GM10847 (cell line): ENCODE measurements around the gene MDN1.

Experiments
- POLR2A ChIP-seq: IDR thresholded peaks from 2 replicates; pipeline ENCODE4 v1.6.1; 2011; ENCODE audit not compliant: insufficient read length; ENCODE audit errors: extremely low read depth

Gene MDN1

GRCh38 chr6:89689732-89690131, 129.9 kb downstream of the MDN1 start:
- no peak for TF ChIP-seq POLR2A

DNA sequence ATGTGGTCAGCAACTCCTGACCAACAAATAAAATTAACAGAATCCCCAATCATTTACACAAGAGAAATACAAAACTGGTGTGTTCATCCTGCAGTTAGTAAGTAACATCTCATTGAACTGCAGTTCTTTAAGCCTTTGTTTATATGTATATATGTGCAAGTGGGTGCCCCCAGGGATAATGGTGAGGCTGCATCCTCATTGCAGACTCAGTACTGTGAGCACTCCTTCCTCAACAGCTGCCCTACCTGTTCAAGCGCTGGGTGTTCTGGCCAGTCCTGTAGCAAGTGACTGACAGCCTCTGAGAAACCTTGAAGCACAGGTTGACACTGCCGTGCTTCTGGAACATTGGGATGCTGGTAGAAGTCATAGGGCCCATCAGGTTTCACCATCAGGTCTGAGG, 131.3 kb downstream of the MDN1 start:
- no peak for TF ChIP-seq POLR2A

DNA sequence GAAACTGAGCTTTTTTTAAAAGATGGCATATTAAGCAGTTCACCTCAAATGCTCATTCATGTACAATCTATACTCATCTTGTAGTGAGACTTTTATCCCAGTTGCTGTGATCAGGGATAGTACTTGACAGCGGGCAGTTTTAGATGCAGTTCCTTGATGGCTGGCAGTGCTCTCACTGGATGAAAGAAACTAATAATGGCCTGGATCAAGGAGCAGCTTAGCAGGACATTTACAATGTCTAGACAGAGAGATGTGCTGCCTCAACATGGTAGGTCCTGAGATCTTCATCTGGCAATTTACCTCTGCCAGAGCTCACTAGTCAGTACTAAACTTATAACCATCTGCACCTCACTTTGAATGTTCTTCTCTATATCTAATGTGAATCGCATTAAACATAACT, 134.3 kb downstream of the MDN1 start:
- TF ChIP-seq POLR2A, result no peak

DNA sequence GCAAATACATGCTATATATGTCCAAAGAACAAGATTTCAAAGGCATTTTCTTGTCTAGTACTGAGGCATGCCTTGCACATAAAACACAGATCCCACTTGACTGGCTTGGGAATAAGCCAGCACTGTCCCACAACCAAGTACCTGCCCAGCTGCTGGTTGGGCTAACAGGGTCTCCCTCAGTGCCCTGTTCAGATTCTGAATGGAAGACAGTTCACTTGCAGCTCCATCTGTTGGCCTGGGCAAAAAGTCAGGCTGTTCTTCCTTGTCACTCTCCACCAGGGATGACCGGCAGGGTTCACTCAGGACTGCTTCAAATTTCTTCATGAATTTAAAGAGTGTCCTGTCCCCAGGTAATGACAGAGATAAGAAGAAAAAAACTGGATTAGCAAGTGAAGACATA, 136.6 kb downstream of the MDN1 start:
- TF ChIP-seq POLR2A, result no peak

GRCh38 chr6:89681983-89682564, 137.5 kb downstream of the MDN1 start:
- no peak for TF ChIP-seq POLR2A

- no peak for TF ChIP-seq POLR2A
Observed at GRCh38 chr6:89680551-89680950, 139.0 kb downstream of the MDN1 start.

- no peak for TF ChIP-seq POLR2A
Observed at GRCh38 chr6:89680150-89680549, 139.4 kb downstream of the MDN1 start.

- TF ChIP-seq POLR2A, result no peak
Observed at GRCh38 chr6:89679215-89680120, 140.1 kb downstream of the MDN1 start.

DNA sequence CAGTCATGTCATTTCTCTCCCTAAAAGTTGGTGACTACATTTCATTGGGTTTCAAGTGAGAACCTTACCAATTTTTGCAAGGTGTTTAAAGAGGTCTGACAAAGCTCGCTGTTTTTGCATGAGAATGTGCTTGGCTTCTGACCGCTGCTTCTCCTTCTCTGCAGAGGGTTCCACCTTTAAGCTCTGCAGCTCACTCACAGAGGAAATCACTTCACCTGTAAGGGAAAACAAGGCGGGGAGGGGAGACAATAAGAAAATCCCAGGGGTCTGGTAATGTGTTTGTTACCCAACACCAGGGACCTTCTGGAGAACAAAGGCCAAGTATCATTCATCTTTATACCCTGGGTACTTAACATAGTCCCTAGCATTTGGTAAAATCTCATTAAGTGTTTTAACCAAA, 141.1 kb downstream of the MDN1 start:
- no peak for TF ChIP-seq POLR2A

DNA sequence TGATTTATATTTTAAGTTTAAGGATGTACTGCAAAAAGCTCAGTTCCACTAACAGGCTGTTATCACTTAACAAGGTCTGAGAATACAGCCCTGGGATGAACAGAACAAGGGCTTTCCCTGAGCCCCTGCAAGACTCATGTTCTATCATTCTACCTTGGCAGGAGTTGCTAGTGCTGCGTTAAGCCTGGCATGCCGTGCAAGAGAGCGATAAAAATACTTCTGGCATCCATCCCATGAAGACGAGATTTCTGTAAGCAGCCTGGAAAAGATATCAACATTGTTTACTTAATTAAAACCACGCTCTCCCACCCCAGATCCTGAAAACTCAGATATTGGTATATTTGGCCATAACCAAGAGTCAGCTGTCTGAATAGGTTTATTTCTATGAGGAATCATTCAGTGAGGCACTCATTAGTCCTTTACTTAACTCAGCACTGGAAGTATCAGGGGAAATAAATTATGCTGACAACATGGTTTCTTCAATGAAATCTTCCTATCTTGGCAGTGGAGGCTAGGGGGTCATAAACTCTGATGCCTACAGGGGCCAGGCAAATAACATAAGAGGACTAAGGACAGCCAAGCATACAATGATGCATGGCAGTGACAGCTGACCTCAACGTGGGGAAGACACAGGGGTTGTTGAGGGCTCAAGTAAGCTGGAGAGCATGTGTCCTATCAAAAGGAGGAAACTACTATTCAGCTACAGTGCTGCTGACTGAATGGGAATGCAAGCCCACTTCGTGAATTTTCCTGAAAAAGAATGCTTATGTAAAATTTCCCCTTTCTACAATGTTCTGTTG, 143.4 kb downstream of the MDN1 start:
- TF ChIP-seq POLR2A, result no peak

GRCh38 chr6:89670935-89671565, 148.5 kb downstream of the MDN1 start:
- TF ChIP-seq POLR2A, result no peak

- no peak for TF ChIP-seq POLR2A
Observed at GRCh38 chr6:89669002-89669401, 150.6 kb downstream of the MDN1 start.

- TF ChIP-seq POLR2A, result no peak
Observed at GRCh38 chr6:89667872-89668556, 151.6 kb downstream of the MDN1 start.

DNA sequence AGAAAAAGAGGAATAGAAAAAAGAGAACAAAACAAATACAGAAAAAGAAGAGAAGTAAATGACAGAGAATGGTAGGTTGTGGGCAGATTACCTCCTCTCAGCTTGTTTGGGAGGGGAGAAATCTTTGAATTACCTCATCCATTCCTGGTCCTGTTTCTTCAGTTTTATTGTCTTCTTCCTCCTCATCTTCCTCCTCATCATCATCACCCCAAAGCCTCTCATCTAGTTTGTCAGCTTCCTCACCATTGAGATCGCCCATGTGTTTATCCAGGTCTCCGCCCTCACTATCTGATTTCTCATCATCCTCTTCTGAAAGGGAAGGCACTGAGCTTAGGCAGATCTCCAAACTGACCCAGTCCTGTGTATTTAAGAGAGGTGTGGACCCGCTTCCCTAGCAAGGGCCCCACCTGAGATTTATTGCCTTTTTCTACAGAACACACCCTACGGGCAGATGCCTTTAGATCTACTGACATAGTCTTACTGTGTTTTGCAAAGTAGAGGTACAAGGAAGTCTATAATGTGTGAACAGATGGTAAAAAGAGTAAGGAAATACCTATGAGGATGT, 156.9 kb downstream of the MDN1 start:
- TF ChIP-seq POLR2A, result no peak

- TF ChIP-seq POLR2A, result no peak
Observed at GRCh38 chr6:89661559-89661958, 158.0 kb downstream of the MDN1 start.

- no peak for TF ChIP-seq POLR2A
Observed at GRCh38 chr6:89660981-89661380, 158.6 kb downstream of the MDN1 start.
